GM18520 (cell line): ENCODE data around the gene TMOD1.

ENCODE experiments used
- ATAC-seq: cut with Tn5 transposase; IDR thresholded peaks from one replicate; pipeline ENCODE4 v1.9.1; 2021; ENCODE audit not compliant: unreplicated experiment

The TMOD1 gene

DNA sequence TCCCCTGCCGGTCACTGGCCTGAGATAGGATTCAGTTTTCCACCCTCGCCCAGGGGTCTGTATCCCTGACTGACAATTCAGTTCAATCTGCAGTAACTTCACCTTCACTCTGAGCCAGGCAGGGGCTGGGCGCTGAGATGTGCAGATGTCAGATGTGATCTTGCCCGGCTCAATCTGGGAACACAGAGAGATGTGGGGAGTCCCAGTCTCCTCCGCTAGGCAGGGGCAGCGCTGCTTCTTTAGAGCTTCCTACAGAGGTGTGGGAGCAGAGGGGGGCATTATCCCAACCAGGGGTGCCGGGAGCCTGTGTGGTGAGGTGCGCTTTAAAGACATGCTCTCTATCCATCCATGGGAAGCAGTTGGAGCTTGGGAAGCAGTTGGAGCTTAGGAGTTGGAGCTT lies 14.6 kb downstream of the TMOD1 start:
- ATAC-seq: no peak

DNA sequence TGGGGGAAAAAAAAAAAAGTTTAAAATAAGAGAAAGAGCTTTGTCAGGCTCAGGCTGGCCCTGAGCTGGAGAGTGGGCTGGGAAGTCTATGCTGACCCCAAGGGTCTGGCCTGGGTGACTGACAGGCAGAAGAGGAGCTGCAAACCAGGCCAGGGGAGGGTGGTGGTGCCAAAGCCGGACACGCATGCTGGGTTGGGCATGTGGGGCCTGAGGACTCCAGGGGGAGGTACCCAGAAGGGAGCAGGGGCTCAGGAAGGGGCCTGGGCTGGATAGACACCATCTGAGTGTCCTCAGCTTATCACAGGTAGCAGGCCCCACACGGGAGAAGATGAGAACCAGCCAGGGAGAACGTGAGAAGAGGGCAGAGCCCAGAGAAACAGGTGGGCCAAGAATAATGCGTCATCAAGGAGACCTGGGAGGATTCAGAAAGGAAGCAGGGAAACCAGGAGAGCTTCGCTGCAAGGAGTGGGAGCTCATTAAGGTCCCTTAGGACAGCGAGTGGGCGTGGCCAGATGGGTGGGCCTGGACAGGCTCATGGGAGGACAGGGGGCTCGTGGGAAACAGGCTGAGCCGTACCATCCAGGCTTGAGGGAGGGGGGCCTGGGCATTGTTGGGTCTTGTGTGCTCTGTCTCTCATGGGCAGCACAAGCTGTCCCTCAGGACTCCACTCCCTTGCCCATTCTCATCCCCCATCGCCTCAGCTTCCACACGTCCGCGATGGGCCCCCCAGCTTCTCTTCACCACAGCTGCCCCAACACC lies 16.0 kb downstream of the TMOD1 start:
- ATAC-seq: no peak

DNA sequence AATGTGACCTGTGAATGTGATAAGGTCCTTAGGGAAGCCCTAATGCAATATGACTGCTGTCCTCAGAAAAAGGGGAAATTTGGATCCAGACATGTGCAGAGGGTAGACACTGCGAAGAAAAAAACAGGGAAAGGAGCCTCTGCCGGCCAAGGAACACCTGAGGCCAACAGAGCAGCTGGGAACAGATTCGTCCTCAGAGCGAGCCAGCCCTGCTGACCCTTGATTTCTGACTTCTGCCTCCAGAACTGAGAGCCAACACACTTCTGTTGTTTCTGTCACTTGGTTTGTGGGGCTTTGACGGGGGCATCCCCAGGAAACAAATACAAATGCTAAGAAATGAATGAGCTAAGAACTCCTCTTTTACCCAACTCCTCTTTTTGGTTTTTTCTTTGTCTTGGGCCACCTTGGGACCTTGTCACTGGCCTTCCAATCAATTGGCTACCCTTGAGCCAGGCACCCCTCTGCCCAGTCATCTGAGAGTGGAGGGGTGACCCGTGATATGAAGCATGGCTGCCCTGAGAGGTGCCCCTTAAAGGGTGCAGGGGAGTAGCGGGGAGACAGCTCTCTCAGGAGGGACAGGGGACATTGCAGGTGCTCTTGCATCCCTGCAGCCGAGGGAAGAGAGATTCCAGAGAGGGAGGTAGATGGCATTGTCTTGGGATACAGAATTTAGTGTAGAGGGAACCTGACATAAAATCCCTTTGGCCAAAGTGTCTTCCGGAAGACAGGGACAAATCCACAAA lies 16.9 kb downstream of the TMOD1 start:
- no peak for ATAC-seq

DNA sequence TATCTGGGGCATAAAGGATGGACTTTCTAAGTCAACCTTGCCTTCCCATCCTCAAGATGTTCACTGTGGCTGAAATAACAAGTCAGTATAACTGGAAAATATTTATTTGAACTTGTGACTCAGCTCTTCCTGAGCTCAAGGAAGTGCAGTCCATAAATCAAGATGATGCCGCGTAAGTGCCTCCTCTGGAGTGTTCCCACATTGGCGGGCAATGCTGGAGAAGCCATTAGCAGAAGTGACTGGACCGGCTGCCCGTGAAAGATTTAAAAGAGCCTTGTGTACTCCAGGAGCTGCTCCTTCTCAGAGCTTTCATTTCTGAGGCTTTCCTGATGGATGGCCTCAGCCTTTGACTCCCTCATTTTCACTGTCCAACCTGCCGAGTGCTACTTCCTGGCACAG lies 17.4 kb downstream of the TMOD1 start:
- ATAC-seq: no peak

DNA sequence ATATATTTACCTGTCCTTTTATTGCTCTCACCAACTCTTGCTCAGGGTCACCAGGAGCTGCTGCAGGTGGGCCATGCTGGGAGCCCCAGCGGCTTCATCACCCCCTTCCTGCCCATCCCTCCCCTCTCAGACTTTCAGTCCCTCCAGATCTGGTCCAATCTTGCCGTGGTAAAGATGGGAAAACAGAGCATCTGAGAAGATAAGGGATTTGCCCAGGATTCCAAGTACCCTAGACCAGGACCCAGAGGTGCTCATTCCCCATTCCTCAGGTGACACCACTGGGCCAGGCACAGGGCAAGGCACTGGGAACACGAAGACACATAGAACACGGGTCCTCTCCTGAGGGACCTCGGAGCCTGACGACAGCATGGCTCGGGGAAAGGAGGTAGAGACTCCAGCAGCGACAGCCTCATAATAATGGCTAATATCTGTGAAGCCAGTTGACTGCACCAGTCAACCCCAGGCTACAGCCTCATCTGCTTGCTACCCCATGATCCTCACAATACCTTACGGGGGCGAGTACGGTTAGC lies 18.0 kb downstream of the TMOD1 start:
- no peak for ATAC-seq

DNA sequence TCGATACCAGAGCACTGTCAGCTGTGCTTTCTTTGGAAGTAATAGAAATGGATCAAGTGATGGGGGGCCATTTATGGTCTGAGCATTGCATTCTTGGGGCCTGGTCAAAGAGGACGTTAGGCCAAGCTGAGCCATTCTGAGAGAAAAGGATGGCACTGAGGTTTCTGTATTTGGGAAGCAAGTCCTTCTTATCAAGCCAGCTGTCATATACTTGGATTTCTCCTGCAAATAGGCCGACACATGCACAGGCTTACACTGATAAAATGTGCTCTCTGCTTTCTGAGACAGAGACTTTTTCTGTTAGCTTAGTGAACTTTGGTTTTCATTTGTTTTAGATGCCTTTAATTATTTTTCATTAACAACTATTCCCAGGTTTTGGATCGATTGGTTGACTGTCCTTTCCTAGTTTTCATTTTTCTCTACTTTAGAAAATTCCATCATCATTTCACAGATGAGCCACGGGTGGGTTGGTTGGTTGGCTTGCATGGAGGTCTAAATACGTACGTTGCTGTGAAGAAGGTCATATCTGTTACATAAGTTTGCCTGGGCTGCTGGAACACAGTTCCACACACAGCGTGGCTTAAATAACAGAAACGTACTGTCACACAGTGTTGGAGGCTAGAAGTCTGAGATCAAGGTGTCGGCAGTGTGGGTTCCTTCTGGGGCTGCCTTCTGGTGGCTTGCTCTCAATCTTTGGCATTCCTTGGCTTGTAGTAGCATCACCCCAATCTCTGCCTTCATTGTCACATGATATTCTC lies 20.3 kb downstream of the TMOD1 start:
- ATAC-seq: no peak

DNA sequence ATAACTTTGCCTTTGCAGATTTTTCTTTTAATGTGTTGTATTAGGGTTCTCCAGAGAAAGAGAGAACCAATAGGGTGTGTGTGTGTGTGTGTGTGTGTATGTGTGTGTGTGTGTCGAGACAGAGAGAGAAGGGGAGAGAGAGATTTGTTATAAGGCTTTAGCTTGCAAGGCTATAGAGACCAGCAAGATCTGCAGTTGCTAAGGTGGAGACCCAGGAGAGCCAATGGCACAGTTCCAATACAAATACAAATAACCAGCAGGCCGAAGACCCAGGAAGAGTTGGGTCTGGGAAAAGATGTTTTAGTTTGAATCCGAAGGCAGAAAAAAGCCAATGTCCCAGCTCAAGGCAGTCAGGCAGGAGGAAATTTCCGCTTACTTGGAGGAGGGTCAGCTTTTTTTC lies 23.0 kb downstream of the TMOD1 start:
- ATAC-seq: no peak

DNA sequence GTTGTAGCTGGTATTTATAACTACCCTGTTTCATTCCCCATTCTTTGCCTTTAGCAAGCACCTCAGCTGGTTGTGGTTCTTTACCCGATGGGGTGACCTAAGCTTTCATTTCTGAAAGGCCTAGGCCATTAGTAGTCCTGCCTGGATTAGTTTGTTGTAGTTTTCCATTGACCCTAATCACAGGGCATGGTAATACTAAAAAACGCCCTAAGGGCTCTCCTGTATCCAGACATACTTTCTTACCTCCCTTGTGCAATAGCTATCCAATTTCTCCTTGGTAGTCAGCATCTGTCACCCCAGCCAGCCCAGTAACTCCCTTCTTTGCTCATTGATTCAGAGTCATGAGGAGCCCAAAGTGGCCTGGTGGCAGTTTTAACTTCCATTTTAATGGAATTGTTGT lies 24.0 kb downstream of the TMOD1 start:
- no peak for ATAC-seq

DNA sequence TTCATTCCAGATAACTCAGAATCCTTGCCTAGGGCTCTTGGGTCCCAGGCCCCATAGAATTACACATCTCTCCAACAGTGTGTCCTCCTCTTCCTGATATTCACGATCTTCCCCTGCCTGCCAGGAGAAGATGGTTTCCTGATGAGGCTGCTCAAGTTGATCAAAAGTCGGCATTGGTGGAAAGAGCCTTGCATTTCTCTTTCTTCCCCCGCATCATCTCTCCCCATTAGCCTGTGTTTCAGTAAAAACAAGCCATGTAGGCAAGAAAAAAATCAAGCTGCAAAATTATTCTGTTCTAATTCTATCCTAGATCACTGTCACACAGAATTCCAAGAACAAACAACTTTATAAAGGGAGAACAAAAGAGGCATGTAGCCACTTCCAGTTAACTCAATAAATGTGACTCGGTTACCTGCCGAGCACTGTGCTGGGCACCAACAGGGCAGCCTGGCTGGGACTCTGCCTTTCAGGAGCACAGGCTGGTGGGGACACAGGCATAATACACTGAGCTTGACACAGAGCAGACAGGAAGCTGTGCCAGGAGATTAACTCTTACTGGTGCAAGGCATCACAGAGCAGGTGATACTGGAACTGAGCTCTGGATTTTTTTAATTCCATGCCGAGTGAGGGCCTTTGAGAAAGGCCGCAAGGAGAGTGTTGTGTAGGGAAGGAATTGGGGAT lies 25.6 kb downstream of the TMOD1 start:
- no peak for ATAC-seq

DNA sequence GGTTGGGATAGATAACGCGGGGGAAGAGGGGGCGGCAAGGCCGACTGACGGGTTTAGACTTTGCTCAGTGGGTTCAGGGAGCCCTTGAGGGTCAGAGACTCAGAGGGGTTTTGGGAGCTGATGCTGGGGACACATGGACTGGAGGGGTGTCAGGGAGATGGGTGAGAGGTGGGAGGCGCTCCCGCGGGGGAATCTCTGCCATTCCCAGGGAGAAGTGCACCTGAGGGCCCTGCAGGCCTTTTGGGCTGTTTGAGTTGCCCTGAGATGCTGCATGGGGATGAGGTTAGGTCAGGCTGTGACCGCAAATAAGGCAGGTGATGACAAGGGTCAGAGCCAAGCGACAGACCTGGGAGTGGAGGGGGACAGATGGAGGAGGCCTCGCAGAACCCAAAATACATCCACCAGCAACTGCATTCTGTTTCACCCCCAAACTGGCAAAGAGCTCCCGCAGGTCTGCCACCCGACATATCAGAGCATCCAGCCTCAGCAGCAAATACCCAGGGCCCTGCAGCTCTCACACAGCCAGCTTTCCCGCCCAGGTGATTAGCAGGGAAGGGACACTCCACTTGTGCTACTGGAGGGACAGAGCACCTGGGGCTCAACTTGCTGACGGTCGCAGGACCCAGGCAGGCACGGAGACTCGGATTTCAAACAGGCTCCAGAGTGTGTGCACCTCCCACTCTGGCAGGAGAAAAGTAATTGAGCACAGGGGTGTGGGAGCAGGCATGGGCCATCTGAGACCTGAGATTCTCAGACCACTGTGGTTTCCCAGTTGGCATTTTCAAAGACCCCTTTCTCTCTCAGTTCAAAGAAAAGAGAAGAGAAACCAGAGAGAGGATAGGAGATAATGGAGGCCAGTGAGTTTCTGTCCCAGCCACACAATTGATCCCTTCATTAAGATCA lies 26.4 kb downstream of the TMOD1 start:
- ATAC-seq: no peak

DNA sequence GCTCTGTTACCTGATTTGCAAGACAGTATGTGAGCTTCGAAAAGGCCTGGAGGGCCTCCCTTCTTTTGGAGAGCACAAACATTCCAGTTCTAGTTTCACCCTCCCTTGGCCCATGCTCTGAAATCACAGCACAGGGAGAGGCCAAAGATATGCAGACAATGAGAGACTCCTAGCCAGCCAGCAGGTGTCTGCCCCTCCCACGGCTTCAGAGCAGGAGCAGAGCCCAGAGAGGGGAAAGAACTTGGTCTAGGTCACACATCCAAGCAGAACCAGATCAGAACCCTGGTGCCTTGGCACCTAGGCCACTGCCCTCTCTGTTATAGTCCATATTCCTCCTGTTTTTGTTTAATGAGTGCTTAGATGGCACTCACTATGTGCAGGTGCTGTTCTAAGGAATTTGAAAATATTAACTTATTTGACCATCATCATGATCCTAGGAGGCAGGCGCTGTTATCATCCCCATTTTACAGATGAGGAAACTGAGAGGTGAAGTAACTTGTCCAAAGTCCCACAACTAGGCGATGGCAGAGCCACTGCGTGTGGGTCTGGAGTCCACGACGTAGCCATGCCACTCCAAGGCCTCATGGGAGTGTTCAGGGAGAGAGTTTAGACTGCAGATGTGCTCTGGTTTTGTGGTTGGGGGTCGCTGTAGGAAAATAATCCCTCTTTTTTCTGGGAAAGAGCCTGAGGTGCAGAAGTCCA lies 27.2 kb downstream of the TMOD1 start:
- ATAC-seq: no peak

DNA sequence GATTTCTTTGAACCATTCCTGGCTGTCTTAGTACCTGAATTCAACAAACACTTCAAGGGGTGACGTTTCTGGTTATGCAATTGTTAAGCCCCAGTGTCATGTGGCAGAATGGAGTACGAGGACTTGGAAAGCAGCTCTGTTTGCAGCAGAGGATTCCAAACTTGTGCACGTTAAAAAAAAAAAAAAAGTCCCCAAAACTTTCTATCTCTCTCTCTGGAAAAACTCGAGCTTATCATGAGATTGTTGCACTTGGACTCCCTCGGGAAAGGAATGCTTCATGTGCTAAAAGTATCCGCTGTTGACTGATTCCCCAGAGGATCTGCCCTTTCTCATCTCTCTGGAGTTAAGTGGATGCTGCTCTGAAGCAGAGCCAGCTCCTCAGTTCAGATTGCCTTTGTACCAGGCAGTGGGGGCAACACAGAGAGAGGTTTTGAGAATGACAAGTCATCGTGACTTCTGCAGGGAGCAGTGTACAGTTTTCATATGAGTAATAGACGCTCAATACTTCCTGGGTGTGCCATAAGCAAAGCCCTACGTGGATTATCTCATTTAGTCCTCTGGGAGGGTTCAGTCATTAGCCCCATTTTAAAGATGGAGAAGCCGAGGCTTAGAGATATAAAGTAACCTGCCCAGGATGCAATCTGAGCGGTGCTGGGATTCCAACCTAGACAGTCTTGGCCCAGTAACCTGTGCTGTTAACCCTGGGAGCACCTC lies 28.1 kb downstream of the TMOD1 start:
- peak; percentile 94 for ATAC-seq

DNA sequence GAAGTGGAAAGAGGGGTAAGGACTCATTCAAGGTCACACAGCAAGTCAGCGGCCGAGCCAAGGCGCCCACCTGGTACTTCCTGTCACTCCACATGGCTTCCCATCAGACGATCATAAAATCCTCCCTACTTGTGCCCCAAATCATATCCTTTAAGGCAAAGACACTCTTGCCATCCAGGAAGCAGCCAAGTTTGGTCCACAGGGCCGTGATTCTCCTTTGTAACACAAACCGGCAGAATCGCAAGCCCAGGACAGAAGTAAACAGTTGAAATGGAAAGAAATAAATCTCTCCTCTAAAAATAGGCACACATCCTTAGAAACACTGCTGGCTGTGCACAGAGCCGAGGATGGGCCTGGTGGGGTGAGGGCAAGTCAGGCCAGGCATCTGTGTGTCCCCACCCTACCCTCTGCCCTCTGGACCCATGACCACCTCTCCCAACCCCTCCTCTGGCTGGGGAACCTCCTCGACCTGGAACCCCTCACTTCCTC lies 30.5 kb downstream of the TMOD1 start:
- no peak for ATAC-seq

DNA sequence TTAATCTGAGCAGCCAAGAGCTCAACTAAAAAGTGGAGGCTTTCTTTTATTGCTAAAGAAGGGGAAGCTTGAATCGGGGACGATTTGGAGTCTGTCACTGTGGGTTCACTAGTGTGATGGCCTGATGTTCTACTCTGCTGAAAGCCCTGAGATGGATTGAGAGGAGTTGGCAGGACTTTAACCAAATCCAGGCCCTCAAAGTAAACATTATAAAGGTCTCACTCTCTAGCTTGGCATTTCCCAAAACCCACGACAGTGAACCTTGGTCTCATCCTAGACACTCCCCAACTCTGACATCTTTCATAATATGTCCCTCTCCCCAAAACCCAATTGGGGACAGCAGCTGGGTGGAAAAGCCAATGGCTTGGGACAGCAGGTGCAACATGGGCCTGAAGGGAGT lies 32.7 kb downstream of the TMOD1 start:
- ATAC-seq: no peak

DNA sequence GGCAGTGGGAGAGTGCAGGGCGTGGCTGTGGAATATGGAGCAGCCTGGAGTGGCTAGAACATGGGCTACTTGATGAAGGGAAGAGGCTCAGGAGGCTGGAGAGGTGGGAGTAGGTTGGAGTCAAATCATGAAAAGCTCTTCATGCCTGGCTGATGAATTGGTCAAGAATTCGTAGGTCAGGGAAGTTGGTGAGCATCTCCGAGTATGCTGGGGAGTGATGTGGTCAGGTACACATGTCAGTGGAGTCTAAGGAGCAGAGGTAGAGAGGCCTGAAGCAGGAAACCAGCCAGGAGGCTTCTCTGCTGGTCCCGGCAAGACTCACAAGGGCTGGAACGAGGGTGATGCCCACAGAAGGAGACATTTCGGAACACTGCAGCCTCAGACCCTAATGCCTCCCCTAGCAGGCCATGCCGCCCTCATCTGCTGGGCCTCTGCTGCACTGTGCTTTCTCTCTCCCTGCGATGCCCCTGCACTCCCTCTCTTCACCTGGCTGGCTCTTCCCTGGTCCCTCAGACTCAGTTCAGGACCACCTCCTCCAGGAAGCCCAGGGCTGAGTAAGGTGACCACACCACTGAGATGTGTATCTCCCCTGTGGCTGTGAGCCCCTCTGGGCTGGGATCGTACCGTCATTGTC lies 33.6 kb downstream of the TMOD1 start:
- no peak for ATAC-seq

DNA sequence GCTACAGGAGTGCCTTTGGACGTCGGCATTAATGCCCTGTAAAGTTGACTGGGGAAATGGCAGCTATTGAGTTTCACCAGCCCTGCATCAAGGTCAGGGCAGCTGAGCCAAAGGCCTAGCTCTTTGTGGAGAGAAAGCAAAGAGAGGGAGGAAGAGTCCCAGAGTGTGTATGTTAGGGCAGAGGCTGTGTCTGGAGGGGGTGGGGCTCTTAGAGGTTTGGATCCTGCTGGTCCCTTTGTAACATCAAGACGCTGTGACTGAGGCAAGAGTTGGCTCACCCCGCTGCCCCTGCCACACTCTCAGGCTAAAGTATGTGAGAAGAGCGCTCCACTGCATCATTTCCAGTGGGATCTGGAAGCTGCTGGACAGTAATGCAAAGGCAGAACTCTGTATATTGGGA lies 34.3 kb downstream of the TMOD1 start:
- no peak for ATAC-seq

DNA sequence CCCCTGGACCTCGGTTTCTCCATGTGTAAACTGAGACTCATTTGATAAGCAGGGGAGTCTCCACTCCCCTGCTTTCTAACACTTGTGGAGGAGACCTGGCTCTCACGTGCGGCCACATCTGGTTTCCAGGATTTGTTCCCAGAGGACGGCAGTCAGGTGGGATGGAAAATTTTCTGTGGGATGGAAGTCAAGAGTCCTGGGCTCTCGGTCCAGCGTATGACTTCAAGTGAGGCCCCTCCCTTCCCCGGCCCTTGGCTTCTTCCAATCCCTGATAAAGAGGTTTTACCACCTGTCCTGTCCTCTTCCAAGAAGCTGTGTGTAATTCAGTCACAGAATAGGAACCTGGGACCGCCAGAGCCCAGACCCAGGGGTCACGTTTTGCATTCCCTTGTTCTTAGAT lies 35.0 kb downstream of the TMOD1 start:
- ATAC-seq: no peak

DNA sequence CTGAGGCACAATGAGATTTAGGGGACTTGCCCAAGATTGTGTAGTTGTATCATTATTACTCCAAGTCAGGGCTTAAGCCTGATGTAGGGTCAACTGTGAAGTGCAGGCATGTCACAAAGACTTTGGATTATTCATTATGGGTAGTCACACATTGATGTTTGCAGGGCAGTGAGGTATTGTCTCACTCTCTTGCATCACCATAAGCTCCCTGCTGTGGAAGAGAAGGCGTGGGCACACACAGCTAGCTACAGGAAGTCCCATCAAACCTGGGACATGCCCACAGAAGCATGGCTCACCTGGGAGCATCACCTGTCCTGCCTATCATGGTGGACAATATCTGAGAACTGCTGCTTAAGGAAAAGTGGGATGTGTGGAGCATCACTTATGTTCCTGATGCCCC lies 42.1 kb downstream of the TMOD1 start:
- no peak for ATAC-seq
